HG02885 (cell line): ENCODE measurements around the gene TMEM139.
A peak's percentile ranks its signal among the peaks of the same experiment; 100 is the strongest.
"Not testable (repeated sequence)": the region's sequence is repeated elsewhere in the genome, so short reads cannot be mapped to it uniquely, and the experiment has no call there.

ENCODE experiments used
- ATAC-seq: cut with Tn5 transposase; IDR thresholded peaks from one replicate; pipeline ENCODE4 v1.9.1; 2021; ENCODE audit warnings: mild to moderate bottlenecking; ENCODE audit not compliant: unreplicated experiment, poor library complexity

TMEM139 gene

GRCh38 chr7:143287935-143288826, 3.4 kb downstream of the TMEM139 start, which contains the start of gene CASP2:
Gene CASP2, plus strand, starts transcription at chr7:143288351. Its CDS starts 105 bp downstream, at chr7:143288456.
- ATAC-seq: peak; percentile 89

DNA sequence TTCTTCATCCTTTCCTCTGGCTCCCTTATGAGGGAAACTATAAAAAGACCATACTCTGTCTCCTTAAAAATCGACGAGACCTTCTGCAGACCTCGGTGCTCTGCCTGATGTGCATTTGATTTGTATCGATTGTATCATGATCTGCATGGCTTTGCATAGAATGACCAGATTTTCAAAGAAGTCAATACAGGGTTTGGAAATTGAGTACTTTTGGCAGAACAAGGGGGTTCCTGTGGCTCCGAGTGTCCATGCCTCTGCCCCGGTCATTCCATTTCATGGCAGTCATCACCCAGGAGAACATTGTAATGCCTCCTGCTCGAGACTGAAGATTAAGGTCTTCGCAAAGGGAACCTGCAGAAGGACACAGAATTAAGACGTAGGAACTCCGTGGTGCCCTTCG, 4.1 kb downstream of the TMEM139 start:
- no peak for ATAC-seq

DNA sequence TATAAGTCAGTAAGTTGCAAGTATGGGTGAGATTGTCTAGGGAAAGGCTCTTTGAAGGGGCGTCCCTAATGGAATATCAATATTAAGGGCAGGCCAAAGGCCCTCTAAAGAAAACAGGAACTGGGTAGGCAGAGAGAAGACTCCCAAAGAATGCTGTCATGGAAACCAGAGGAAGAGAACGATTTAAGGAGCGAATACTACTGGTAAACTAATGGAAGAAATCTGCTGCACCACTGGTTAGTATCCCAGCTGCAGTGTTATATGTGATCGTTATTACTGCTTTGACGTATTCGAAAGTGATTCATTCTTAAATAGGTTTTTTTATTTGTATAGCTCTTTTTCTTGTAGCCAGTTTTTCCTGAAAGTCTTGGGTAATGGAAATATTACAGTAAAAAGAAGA, 4.7 kb downstream of the TMEM139 start:
- ATAC-seq: no peak

DNA sequence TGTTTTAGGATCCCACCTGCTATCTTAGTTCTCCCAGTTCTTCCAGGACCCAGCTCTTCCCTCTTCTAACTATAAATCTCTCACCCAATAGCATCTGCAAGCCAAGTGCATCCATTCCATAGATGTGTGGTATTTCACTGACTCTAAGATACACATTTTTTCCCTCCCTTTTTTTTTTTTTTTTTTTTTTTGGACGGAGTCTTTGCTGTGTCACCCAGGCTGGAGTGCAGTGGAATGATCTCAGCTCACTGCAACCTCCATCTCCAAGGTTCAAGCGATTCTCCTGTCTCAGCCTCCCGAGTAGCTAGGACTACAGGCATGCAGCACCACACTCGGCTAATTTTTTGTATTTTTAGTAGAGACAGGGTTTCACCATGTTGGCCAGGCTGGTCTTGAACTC, 5.1 kb downstream of the TMEM139 start:
- ATAC-seq: not testable (repeated sequence)

DNA sequence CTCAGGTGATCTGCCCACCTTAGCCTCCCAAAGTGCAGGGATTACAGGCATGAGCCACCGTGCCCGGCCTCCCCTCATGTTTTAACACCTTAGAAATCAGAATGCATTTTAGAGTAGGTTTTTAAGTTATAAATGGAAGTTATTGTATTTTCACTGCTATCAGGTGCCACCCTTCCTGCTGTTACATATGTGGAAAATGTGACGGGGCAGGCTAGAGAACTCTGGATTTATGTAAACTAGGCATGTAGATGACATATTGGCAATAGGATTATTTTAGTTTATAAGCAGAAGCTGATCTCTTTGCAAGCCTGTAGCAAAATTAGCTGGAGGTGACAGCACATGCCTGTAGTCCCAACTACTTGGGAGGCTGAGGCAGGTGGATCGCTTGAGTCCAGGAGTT, 5.5 kb downstream of the TMEM139 start:
- ATAC-seq: no peak

DNA sequence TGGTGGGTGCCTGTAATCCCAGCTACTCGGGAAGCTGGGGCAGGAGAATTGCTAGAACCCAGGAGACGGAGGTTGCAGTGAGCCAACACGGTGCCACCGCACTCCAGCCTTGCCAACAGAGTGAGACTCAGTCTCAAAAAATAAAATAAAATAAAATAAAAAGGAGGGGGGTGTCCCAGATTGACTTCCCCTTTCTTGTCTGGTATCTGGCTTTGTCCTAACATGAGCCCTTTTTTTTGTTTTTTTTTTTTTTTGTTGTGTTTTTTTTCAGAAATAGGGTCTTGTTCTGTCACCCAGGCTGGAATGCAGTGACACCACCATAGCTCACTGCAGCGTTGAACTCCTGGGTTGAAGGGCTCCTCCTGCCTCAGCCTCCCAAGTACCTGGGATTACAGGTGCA, 8.1 kb downstream of the TMEM139 start:
- ATAC-seq: no peak

GRCh38 chr7:143295870-143296269, 11.1 kb downstream of the TMEM139 start:
- no peak for ATAC-seq

DNA sequence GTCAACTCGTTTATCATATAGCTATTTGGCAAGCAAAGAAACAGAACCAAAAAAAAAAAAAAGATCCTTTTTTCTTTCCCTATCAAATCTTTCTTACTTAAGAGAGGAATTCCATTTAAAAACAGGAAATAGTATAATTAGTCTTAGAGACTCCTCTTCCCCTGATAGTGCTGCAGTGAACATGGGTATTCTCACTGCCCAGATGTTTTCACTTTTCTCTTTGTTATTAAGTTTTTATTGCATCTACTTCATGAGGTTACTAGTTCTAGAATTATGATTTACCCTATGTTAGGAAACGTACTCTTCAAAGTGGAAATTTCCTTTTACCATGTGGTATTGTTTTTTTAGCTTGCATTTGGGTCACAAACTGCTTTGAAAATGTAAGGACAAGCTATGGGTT, 11.9 kb downstream of the TMEM139 start:
- ATAC-seq: no peak

DNA sequence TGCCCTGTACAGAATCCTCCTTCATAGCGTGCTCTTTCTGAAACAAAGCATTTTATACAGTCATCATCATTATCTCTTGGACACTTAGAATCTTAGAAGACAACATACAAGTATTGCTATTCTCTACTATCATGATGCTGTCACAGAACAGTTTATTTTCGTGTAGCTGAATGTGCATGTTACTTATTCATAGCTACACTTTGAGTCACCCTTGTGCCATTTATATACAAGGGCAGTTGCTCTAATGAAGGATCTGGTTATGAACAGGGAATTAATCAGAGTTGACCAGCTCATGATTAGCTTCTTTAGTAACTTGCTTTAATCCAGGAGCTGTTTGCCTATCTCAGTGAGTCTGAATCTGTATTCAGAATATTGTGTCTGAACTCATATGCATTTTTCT, 14.6 kb downstream of the TMEM139 start:
- ATAC-seq: peak; percentile 12

DNA sequence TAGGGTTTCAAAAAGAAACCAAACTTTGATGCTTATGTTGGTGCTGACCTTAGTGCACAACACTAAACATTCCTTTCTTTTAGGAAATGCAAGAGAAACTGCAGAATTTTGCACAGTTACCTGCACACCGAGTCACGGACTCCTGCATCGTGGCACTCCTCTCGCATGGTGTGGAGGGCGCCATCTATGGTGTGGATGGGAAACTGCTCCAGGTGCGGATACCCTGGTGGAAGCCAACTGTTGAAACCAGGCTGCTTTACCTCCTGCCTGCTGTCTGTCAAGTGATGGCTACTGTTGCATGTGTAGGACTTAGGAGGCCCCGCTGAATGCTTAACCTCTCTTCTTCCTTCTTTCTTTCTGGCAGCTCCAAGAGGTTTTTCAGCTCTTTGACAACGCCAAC, 15.1 kb downstream of the TMEM139 start:
- ATAC-seq: peak; percentile 87

- no peak for ATAC-seq
These were observed 16.5 kb downstream of the TMEM139 start for GRCh38 chr7:143300959-143301935.

- no peak for ATAC-seq
These were observed 19.0 kb downstream of the TMEM139 start for GRCh38 chr7:143303733-143304132.

- no peak for ATAC-seq
These were observed 20.2 kb downstream of the TMEM139 start for GRCh38 chr7:143304938-143305337.

GRCh38 chr7:143305423-143306070, 20.8 kb downstream of the TMEM139 start:
- no peak for ATAC-seq

GRCh38 chr7:143308632-143309031, 23.9 kb downstream of the TMEM139 start:
- no peak for ATAC-seq

DNA sequence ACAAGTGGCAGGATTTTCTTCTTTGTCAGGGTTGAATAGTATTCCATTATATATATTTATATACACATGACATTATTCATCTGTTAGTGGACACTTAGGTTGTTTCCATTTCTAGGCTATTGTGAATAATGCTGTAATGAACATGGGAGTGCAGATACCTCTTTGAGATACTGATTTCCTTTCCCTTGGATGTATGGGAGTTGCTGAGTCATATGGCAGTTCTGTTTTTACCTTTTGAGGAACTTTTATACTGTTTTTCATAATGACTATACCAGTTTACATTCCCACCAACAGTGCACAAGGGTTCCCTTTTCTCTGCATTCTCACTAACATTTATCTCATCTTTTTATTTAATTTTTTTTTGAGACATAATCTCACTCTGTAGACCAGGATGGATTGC, 29.4 kb downstream of the TMEM139 start:
- ATAC-seq: no peak

GRCh38 chr7:143315776-143316175, 31.0 kb downstream of the TMEM139 start, which contains the start of gene CLCN1:
Gene CLCN1, plus strand, starts transcription at chr7:143316111. Its CDS starts 102 bp downstream, at chr7:143316213.
- no peak for ATAC-seq

- no peak for ATAC-seq
These were observed 31.7 kb downstream of the TMEM139 start for GRCh38 chr7:143316492-143316891.

DNA sequence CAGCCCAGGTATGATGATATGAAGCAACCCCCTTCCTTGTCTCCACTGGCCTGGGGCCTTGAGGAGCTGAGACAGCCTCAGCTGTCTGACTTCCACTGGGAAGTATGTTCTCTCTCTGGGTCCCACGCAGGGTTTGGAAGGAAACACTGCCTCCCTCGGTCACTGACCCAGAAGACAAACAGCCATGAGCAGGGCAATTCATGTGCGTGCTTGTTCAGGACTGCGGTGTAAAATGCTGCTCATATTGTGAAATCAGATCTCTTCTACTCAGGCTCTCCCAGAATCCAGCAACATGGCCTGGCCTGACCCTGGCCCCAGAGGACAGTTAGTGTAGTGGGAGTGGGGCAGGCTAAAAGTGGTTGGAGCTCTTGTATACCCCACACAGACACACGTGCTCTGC, 33.9 kb downstream of the TMEM139 start:
- no peak for ATAC-seq

DNA sequence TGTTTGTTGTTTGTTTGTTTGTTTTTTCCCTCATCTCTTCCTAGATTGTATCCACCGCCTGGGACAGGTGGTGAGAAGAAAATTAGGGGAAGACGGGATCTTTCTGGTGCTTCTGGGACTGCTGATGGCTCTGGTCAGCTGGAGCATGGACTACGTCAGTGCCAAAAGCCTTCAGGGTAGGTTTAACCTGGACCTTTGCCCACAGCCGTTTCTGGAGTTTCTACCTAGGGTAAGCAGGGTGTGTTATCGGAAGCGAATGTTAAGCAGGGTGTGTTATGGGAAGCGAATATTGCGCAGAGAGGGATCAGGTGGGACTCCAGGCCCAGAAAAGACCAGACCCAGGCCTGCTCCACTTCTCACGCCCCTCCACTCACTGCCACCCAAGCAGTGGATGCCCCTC, 35.9 kb downstream of the TMEM139 start:
- no peak for ATAC-seq
